H1 (cell line): ENCODE results near the gene HSF5. TPM values are rescaled to one million over a fixed set of nuclear protein-coding genes. Genes with fewer than 3 reads are reported as not detected.

Experiments
- CTCF ChIA-PET: fragments of 300-600 bp; sonication (Branson Sonifier 250); formaldehyde crosslinking; loops from one replicate; lab custom pipeline; 2021; ENCODE audit not compliant: partially characterized antibody; lab: Charles Lee
- POLR2A ChIA-PET: fragments of 300-600 bp; sonication (Branson Sonifier 250); formaldehyde crosslinking; loops from one replicate; lab custom pipeline; 2021; ENCODE audit warnings: inconsistent platforms; ENCODE audit not compliant: partially characterized antibody; lab: Charles Lee
- DNase-seq, 2 experiments: peaks; one replicate each; pipeline versions ENCODE4 v3.0.0 to v3.0.0-alpha.2; 2010 to 2022; ENCODE audit warnings: low spot score in 2 of 2, low read depth in 1 of 2, mixed read lengths in 1 of 2
- FAIRE-seq: peaks from 2 replicates; lab custom pipeline; 2011; peaks lifted over from hg19 to GRCh38; lab: Jason Lieb, UNC
- H2AFZ ChIP-seq: 2 replicates; pipeline ENCODE4 v1.8.1; 2012; ENCODE audit warnings: low read length, inconsistent platforms
- H2AK5ac ChIP-seq: 2 replicates; pipeline ENCODE4 v1.6.1; 2013; ENCODE audit warnings: low read depth, low read length
- H2BK120ac ChIP-seq: replicated peaks from 2 replicates; pipeline ENCODE3; 2013; ENCODE audit warnings: low read depth, low read length, inconsistent platforms
- H2BK12ac ChIP-seq: 2 replicates; pipeline ENCODE4 v1.6.1; 2013; ENCODE audit warnings: low read depth, low read length
- H2BK15ac ChIP-seq: 2 replicates; pipeline ENCODE4 v1.6.1; 2013; ENCODE audit warnings: low read length
- H2BK20ac ChIP-seq: 2 replicates; pipeline ENCODE4 v1.6.1; 2013; ENCODE audit warnings: low read length
- H2BK5ac ChIP-seq: 2 replicates; pipeline ENCODE4 v1.6.1; 2013; ENCODE audit warnings: low read depth, low read length
- H3K14ac ChIP-seq: 2 replicates; pipeline ENCODE4 v1.6.1; 2013; ENCODE audit warnings: inconsistent platforms; ENCODE audit not compliant: insufficient read length
- H3K18ac ChIP-seq: 2 replicates; pipeline ENCODE4 v1.6.1; 2013; ENCODE audit warnings: low read length; ENCODE audit errors: extremely low read depth
- H3K23ac ChIP-seq: 2 replicates; pipeline ENCODE4 v1.6.1; 2013; ENCODE audit warnings: inconsistent platforms; ENCODE audit not compliant: insufficient read length
- H3K23me2 ChIP-seq: 2 replicates; pipeline ENCODE4 v1.6.1; 2013; ENCODE audit warnings: low read depth, low read length
- H3K27ac ChIP-seq: 2 replicates; pipeline ENCODE4 v1.6.1; 2011; ENCODE audit warnings: low read depth, low read length, inconsistent platforms
- H3K27me3 ChIP-seq, 4 experiments: replicated peaks in 1 of 4; 1 replicate in 1 of 4; 2 replicates in 3 of 4; pipeline versions ENCODE4 v1.6.1 to v1.8.1; 2011 to 2013; ENCODE audit warnings: low read length in 3 of 4, mild to moderate bottlenecking in 3 of 4, inconsistent platforms in 2 of 4, mixed read lengths in 2 of 4, moderate library complexity in 1 of 4; ENCODE audit not compliant: control insufficient read depth in 3 of 4, insufficient read depth in 3 of 4; ENCODE audit errors: extremely low read depth in 1 of 4
- H3K36me3 ChIP-seq, 4 experiments: 2 replicates each; pipeline versions ENCODE4 v1.6.1 to v1.8.1; 2011 to 2013; ENCODE audit warnings: mild to moderate bottlenecking in 4 of 4, low read length in 3 of 4, moderate library complexity in 2 of 4, control low read depth in 1 of 4, inconsistent platforms in 1 of 4; ENCODE audit not compliant: insufficient read depth in 4 of 4, control insufficient read depth in 2 of 4
- H3K4ac ChIP-seq: replicated peaks from 2 replicates; pipeline ENCODE3; 2013; ENCODE audit warnings: low read length, low read depth, mixed read lengths, inconsistent platforms; ENCODE audit not compliant: insufficient read length
- H3K4me1 ChIP-seq, 4 experiments: replicated peaks in 1 of 4; 1 replicate in 1 of 4; 2 replicates in 3 of 4; pipeline versions ENCODE4 v1.6.1 to v1.8.1; 2011 to 2013; ENCODE audit warnings: low read length in 3 of 4, inconsistent platforms in 2 of 4, mixed read lengths in 1 of 4; ENCODE audit not compliant: insufficient read depth in 4 of 4, control insufficient read depth in 3 of 4
- H3K4me2 ChIP-seq, 2 experiments: 2 replicates each; pipeline versions ENCODE4 v1.6.1 to v1.8.1; 2011 to 2013; ENCODE audit warnings: low read depth in 2 of 2, low read length in 2 of 2, control low read depth in 1 of 2, inconsistent platforms in 1 of 2, mild to moderate bottlenecking in 1 of 2; ENCODE audit not compliant: insufficient read depth in 1 of 2
- H3K4me3 ChIP-seq, 4 experiments: fragments of 200-600, 300-600 bp in 1 of 4; sonication (generic), shearing (Covaris generic), sonication (Bioruptor Twin) in 1 of 4; 2 replicates each; pipeline versions ENCODE4 v1.5.1 to v1.8.1; 2011 to 2016; ENCODE audit warnings: low read length in 4 of 4, low read depth in 3 of 4, control low read depth in 2 of 4, inconsistent platforms in 2 of 4, mild to moderate bottlenecking in 2 of 4, mixed read lengths in 1 of 4, moderate library complexity in 1 of 4; ENCODE audit not compliant: insufficient read depth in 2 of 4; ENCODE audit errors: extremely low read depth in 1 of 4
- H3K56ac ChIP-seq: replicated peaks from 2 replicates; pipeline ENCODE3; 2013; ENCODE audit warnings: low read depth, mild to moderate bottlenecking, mixed read lengths, low read length, inconsistent platforms; ENCODE audit not compliant: insufficient read length
- H3K79me1 ChIP-seq: 2 replicates; pipeline ENCODE4 v1.6.1; 2013; ENCODE audit warnings: low read depth, low read length, control low read depth
- H3K79me2 ChIP-seq, 2 experiments: 2 replicates each; pipeline versions ENCODE4 v1.6.1 to v1.8.1; 2012 to 2013; ENCODE audit warnings: low read length in 2 of 2, mild to moderate bottlenecking in 2 of 2, inconsistent platforms in 1 of 2; ENCODE audit not compliant: insufficient read depth in 2 of 2, control insufficient read depth in 1 of 2
- H3K9ac ChIP-seq, 4 experiments: replicated peaks in 1 of 4; 1 replicate in 1 of 4; 2 replicates in 3 of 4; pipeline versions ENCODE4 v1.6.1 to v1.8.1; 2011 to 2013; ENCODE audit warnings: low read depth in 3 of 4, low read length in 3 of 4, control low read depth in 2 of 4, mild to moderate bottlenecking in 2 of 4, moderate library complexity in 2 of 4, inconsistent platforms in 1 of 4; ENCODE audit errors: extremely low read depth in 1 of 4
- H3K9me3 ChIP-seq, 2 experiments: 2 replicates each; pipeline versions ENCODE4 v1.6.1 to v1.8.1; 2012 to 2013; ENCODE audit warnings: mild to moderate bottlenecking in 2 of 2, moderate library complexity in 2 of 2, control low read depth in 1 of 2, inconsistent platforms in 1 of 2, low read depth in 1 of 2, low read length in 1 of 2, mixed read lengths in 1 of 2; ENCODE audit not compliant: insufficient read depth in 2 of 2
- H4K20me1 ChIP-seq, 2 experiments: replicated peaks in 1 of 2; 2 replicates each; pipeline versions ENCODE3 to v1.8.1; 2011 to 2013; ENCODE audit warnings: inconsistent platforms in 2 of 2, low read length in 2 of 2, mild to moderate bottlenecking in 1 of 2; ENCODE audit not compliant: insufficient read depth in 2 of 2, control insufficient read depth in 1 of 2
- H4K5ac ChIP-seq: 2 replicates; pipeline ENCODE4 v1.6.1; 2013; ENCODE audit warnings: low read length, low read depth, mixed read lengths, inconsistent platforms; ENCODE audit not compliant: insufficient read length
- H4K8ac ChIP-seq: 2 replicates; pipeline ENCODE4 v1.8.0; 2013; ENCODE audit warnings: mild to moderate bottlenecking, moderate library complexity, low read length, inconsistent platforms; ENCODE audit not compliant: insufficient read depth; ENCODE audit errors: extremely low read depth
- H4K91ac ChIP-seq: replicated peaks from 2 replicates; pipeline ENCODE3; 2013; ENCODE audit warnings: low read length, mixed read lengths, inconsistent platforms; ENCODE audit not compliant: insufficient read length
- CBX5 ChIP-seq: fragments of 300-800, 300-1000 bp; sonication (generic); IDR thresholded peaks from 2 replicates; pipeline ENCODE4 v1.7.1; 2016; ENCODE audit warnings: antibody characterized with exemption, low read length, low read depth
- CTBP2 ChIP-seq: IDR thresholded peaks from 2 replicates; pipeline ENCODE4 v1.7.0; 2011; ENCODE audit warnings: borderline replicate concordance, mild to moderate bottlenecking, moderate library complexity, mixed read lengths, low read length; ENCODE audit not compliant: insufficient read depth, insufficient read length
- WGBS, 2 experiments: shearing (Covaris generic) in 1 of 2; methylation state at CpG; one replicate each; pipeline versions ENCODE4 v1.1.6 to v1.1.7; 2013 to 2015; ENCODE audit warnings: low lambda C conversion rate in 2 of 2, mixed read lengths in 2 of 2, inconsistent platforms in 1 of 2, low coverage in 1 of 2, missing lambda C conversion rate in 1 of 2; ENCODE audit not compliant: insufficient replicate concordance in 2 of 2, insufficient coverage in 1 of 2, insufficient read length in 1 of 2; ENCODE audit errors: extremely low coverage in 1 of 2, missing lambda C conversion rate in 1 of 2; 5-methylcytosine and 5-hydroxymethylcytosine counted together
- long read RNA-seq, 2 experiments: library from RNA in 1 of 2; library from capped mRNA in 1 of 2; stranded (forward); transcript quantifications; one replicate each; pipeline ENCODE4 v2.0.0, GENCODE V29; 2021; ENCODE audit warnings: inconsistent platforms in 1 of 2
- polyA minus RNA-seq, 3 experiments: library from RNA; depleted of rRNA, polyadenylated mRNA; stranded (reverse); fragments of >200 nt; gene quantifications; 1 replicate in 2 of 3; 2 replicates in 1 of 3; pipeline ENCODE4 v1.2.3, GENCODE V29; 2011
- polyA plus RNA-seq, 7 experiments: library from polyadenylated mRNA; depleted of rRNA in 3 of 7; stranded (reverse) in 5 of 7; unstranded in 2 of 7; fragments of >200 nt in 5 of 7; fragments of 200-250 nt in 2 of 7; gene quantifications; 1 replicate in 5 of 7; 2 replicates in 1 of 7; 4 replicates in 1 of 7; pipeline versions ENCODE4 v1.2.1 to v1.2.3, GENCODE V29; 2011 to 2013; ENCODE audit warnings: missing spikeins in 2 of 7, mixed read lengths in 2 of 7
- total RNA-seq: library from RNA; stranded (reverse); fragmentation: NEBNext Ultra II Directional; extraction: Animal tissue kit (Norgen Biotek cat#: 25700); gene quantifications from 2 replicates; pipeline ENCODE4 v1.2.1, GENCODE V29; 2021
- TF ChIP-seq, protein P1 (sequence below), 3 experiments: IDR thresholded peaks; 1 replicate in 2 of 3; 2 replicates in 1 of 3; pipeline versions ENCODE4 v1.5.1 to v1.6.1; 2011; ENCODE audit warnings: low read length in 3 of 3, mild to moderate bottlenecking in 3 of 3, inconsistent platforms in 2 of 3, low read depth in 1 of 3, moderate library complexity in 1 of 3; ENCODE audit not compliant: insufficient read depth in 1 of 3; ENCODE audit errors: control extremely low read depth in 1 of 3

The HSF5 gene, protein sequence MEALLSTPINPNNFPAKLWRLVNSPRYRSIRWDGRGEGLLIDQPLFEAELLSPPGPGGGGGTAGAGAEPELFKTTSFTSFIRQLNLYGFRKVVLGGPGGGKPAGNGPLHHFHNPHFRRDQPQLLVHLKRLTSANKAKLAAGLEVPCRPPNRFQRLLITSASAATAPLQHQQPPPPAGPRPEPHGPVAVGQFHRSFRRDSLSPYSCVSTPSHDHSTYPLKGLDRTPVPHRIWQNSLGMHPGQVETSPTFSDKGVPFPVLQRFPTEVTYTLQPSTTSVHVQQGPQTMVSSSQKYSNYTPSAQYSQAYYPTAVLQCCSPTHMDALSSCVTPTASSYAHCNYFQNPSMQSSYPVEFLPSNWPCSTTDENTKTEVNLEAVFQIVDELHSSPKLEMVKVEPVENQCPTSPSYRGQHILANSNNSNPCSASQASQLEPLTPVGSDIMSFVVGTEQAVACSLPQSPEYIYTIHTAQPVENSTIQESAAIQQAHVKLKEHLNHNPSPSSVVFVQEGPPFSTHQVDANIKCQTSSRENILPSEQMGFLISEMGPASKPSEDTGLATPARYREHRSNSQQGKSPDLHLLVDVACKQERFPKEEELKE
- total RNA-seq (not detected in 2 replicates), polyA plus RNA-seq (2011; rRNA removed) (0.02 TPM in 1 of 2 replicates, not detected in the other), polyA minus RNA-seq (2011; rRNA and poly(A)+ RNA removed) (0.05 TPM in 1 of 2 replicates, not detected in the other)
- 0.03 TPM for polyA plus RNA-seq (2011; cell fraction: cytosol; rRNA removed)
- not detected for polyA plus RNA-seq (2011; cell fraction: nucleus; rRNA removed)
- not detected in 4 replicates for polyA plus RNA-seq (2012, experiment 1 of 2)
- polyA plus RNA-seq (2012, experiment 2 of 2): not detected
- 0.02 TPM for polyA plus RNA-seq (2013, experiment 1 of 2)
- not detected for polyA plus RNA-seq (2013, experiment 2 of 2)
- not detected for polyA minus RNA-seq (2011; cell fraction: cytosol; rRNA and poly(A)+ RNA removed)
- 0.20 TPM for polyA minus RNA-seq (2011; cell fraction: nucleus; rRNA and poly(A)+ RNA removed)
- long read RNA-seq, experiment 1: 0 reads
- long read RNA-seq, experiment 2: 0 reads

DNA sequence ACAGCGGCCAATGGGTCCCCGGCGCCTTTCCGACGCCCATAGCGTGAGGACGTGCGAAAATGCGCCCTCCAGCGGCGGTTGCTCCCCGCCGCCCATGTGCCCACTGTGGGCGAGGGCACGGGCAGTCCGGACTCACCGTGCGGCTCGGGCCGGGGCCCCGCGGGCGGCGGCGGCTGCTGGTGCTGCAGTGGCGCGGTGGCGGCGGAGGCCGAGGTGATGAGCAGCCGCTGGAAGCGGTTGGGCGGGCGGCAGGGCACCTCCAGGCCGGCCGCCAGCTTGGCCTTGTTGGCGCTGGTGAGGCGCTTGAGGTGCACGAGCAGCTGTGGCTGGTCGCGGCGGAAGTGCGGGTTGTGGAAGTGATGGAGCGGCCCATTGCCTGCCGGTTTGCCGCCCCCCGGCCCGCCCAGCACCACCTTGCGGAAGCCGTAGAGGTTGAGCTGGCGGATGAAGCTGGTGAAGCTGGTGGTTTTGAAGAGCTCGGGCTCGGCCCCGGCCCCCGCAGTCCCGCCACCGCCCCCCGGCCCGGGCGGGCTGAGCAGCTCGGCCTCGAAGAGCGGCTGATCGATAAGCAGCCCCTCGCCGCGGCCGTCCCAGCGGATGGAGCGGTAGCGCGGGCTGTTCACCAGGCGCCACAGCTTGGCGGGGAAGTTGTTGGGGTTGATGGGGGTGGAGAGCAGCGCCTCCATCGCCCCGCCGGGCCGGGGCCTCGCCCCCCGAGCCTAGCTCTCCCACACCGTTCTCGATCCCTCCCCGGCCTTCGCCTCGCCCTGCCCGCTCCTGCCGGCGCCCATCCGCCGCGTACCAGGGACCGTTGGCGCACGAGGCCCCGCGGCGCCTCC, at the start of gene HSF5:
Gene HSF5 (minus strand): TSS at position 820 of the 839 bp plus-strand sequence. CDS start 134 bp downstream, at position 686.
- H3K27me3 ChIP-seq: no peaks in the 10 kb centered on the region
- no peak within 1 kb of the TSS for H2BK20ac ChIP-seq
- ChIA-PET POLR2A (interaction anchor here (0.9 to 1.1 kb wide), 2 partner anchors 12 to 27 kb away, joined by 3 read pairs; partner anchors contain the start of gene MTMR4), CTCF (interaction anchor here (0.9 to 1.4 kb wide), 3 partner anchors 20 to 170 kb away, joined by 3 read pairs; no protein-coding TSS in a partner anchor)
- H3K23ac ChIP-seq: no peak within 1 kb of the TSS
- no peak within 1 kb of the TSS for H2BK120ac ChIP-seq
- H2BK5ac ChIP-seq: no peak within 1 kb of the TSS
- no peak within 1 kb of the TSS for H3K27ac ChIP-seq
- no peak within 1 kb of the TSS for H2BK15ac ChIP-seq
- H2BK12ac ChIP-seq: no peak within 1 kb of the TSS
- H4K91ac ChIP-seq: no peak within 1 kb of the TSS
- H3K18ac ChIP-seq: no peak within 1 kb of the TSS
- no peak within 1 kb of the TSS for H3K4me3 ChIP-seq
- no peak for FAIRE-seq
- H3K36me3 ChIP-seq: peaks cover 16 to 49% (median 31%) of the 10 kb centered on the region in 4 experiments
- H3K4ac ChIP-seq: no peak within 1 kb of the TSS
- H3K56ac ChIP-seq: no peak within 1 kb of the TSS
- H2AK5ac ChIP-seq: no peak within 1 kb of the TSS
- peak within 1 kb of the TSS; percentile 85 for H4K8ac ChIP-seq
- no peaks in the 10 kb centered on the region for H3K23me2 ChIP-seq
- no peaks in the 10 kb centered on the region for H3K9me3 ChIP-seq
- H3K79me1 ChIP-seq: no peaks in the 10 kb centered on the region
- 100% methylated on average over 14 of the region's 98 CpGs; no CpG with 5 or more reads in 1 of the 2 experiments for WGBS, 2 experiments
- H3K9ac ChIP-seq: no peak within 1 kb of the TSS
- H3K4me2 ChIP-seq: no peak within 1 kb of the TSS; a peak in 2 of 4 replicates
- H4K20me1 ChIP-seq: peaks cover 0 to 2% of the 10 kb centered on the region in 2 experiments
- peak in 1 of 2 experiments; percentile 66 for DNase-seq
- no peaks in the 10 kb centered on the region for H3K4me1 ChIP-seq
- H3K79me2 ChIP-seq: no peaks in the 10 kb centered on the region
- no peak within 1 kb of the TSS for H2AFZ ChIP-seq
- H3K14ac ChIP-seq: no peak within 1 kb of the TSS
- H4K5ac ChIP-seq: no peak within 1 kb of the TSS
- TF ChIP-seq, protein P1, sequence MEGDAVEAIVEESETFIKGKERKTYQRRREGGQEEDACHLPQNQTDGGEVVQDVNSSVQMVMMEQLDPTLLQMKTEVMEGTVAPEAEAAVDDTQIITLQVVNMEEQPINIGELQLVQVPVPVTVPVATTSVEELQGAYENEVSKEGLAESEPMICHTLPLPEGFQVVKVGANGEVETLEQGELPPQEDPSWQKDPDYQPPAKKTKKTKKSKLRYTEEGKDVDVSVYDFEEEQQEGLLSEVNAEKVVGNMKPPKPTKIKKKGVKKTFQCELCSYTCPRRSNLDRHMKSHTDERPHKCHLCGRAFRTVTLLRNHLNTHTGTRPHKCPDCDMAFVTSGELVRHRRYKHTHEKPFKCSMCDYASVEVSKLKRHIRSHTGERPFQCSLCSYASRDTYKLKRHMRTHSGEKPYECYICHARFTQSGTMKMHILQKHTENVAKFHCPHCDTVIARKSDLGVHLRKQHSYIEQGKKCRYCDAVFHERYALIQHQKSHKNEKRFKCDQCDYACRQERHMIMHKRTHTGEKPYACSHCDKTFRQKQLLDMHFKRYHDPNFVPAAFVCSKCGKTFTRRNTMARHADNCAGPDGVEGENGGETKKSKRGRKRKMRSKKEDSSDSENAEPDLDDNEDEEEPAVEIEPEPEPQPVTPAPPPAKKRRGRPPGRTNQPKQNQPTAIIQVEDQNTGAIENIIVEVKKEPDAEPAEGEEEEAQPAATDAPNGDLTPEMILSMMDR (IDR thresholded peaks at IDR 0.05; ENCODE audit: control extremely low read depth in 1 of 3, insufficient read depth in 1 of 3, low read depth in 1 of 3, low read length in 3 of 3): peak; percentile 4 to 36 (median 16); a peak in 3 of 4 replicates
- TF ChIP-seq CTBP2 (no peak), CBX5 (no peak)
